GM13977 (cell line): ENCODE data around the gene MGMT.

Experiments
- DNase-seq: peaks from one replicate; pipeline ENCODE4 v3.0.0; 2012; ENCODE audit warnings: low spot score
- in situ Hi-C: fragments of 300-500 bp; cut with MboI; formaldehyde crosslinking; loops from one replicate; pipeline ENCODE4 v1.12.0; 2022; ENCODE audit warnings: low sequenced_read_pairs, low pct_unique_long_range_greater_than_20kb, mixed read lengths, inconsistent platforms; ENCODE audit not compliant: unreplicated experiment
- TF ChIP-seq, protein P1 (sequence below): IDR thresholded peaks from 2 replicates; pipeline ENCODE4 v1.5.1; 2012; ENCODE audit warnings: mild to moderate bottlenecking, control low read depth; ENCODE audit not compliant: insufficient read depth; ENCODE audit errors: extremely low read depth, missing control alignments

The MGMT gene

DNA sequence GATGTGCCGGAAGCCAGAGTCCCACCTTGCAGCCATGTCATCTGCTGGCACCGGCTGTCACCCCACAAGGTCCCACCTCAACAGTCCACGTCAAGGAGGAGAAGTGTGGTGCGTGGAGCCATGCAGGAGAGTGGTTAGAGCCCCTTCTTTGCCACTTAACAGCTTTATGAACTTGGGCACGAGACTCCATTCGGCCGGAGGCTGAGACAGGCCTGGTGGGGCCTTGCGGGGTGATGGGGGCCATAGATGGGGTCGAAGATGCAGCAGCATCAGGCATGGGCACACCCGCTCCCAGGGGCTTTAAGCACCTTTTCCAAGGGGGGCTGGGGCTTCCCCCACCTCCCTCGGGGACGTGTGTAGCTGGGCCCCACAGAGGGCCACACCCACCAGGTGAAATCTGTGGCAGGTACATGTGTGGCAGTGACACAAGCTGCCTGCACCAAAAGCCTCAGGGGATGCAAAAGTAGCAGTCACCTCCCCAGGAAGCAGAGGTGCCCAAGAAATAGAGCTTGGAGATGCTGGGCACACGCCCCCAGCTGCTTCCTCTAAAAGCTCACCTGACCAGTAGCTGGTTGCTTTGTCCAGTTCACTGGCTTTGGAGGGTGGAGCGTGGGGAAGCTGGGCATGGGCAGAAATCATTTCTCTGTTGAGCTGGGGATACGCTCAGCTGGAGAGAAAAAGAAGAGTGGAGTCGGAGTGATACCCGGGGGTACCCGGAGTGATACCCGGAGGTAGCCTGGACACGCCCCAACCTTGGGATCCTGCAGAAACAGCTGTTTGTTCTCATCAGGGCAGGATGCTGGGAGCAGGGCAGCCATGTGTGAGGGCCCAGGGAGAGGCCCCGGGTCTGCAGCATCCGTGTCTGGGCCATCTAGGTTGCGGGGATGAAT is 297.2 kb downstream of the MGMT start:
- DNase-seq = no peak
- in situ Hi-C loops = no loop called here
- TF ChIP-seq, protein P1, sequence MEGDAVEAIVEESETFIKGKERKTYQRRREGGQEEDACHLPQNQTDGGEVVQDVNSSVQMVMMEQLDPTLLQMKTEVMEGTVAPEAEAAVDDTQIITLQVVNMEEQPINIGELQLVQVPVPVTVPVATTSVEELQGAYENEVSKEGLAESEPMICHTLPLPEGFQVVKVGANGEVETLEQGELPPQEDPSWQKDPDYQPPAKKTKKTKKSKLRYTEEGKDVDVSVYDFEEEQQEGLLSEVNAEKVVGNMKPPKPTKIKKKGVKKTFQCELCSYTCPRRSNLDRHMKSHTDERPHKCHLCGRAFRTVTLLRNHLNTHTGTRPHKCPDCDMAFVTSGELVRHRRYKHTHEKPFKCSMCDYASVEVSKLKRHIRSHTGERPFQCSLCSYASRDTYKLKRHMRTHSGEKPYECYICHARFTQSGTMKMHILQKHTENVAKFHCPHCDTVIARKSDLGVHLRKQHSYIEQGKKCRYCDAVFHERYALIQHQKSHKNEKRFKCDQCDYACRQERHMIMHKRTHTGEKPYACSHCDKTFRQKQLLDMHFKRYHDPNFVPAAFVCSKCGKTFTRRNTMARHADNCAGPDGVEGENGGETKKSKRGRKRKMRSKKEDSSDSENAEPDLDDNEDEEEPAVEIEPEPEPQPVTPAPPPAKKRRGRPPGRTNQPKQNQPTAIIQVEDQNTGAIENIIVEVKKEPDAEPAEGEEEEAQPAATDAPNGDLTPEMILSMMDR = no peak

DNA sequence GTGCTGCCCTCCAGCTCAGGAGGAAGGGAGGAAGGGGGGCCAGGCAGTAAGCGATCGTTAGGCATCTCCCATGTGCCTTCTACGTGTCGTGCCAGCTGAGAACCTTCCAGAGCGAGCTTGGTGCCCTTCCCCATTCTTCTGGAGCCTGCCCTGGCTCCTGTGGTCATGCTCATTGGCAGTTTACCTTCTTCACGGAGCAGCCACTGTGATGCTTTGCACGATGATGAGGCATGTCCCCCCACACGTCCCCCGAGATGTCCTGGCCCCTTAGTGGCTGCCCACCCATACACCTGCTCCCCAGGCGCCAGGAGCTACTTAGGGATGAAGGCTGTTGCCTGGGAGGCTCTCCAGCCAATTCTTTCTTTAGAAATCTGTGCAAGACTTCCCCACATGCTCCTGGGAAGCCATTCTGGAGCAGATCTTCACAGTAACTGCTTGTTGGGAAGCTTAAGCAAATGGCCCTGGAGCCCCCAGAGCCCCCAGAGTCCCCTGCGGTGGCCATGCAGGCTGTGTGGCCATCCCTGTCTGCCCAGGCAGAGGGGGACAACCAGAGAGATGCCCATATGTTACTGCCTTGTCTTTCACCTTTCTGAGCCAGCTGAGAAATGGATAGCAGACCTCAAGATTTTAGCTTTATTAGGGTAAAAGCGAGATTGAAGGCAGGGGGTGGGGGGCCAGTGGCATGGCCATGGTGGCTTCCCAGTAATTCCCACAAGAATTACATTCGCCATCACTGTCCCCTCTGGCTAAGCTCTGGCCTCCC is 298.0 kb downstream of the MGMT start:
- DNase-seq = no peak
- TF ChIP-seq, protein P1 = no peak
- in situ Hi-C loops = no loop called here

DNA sequence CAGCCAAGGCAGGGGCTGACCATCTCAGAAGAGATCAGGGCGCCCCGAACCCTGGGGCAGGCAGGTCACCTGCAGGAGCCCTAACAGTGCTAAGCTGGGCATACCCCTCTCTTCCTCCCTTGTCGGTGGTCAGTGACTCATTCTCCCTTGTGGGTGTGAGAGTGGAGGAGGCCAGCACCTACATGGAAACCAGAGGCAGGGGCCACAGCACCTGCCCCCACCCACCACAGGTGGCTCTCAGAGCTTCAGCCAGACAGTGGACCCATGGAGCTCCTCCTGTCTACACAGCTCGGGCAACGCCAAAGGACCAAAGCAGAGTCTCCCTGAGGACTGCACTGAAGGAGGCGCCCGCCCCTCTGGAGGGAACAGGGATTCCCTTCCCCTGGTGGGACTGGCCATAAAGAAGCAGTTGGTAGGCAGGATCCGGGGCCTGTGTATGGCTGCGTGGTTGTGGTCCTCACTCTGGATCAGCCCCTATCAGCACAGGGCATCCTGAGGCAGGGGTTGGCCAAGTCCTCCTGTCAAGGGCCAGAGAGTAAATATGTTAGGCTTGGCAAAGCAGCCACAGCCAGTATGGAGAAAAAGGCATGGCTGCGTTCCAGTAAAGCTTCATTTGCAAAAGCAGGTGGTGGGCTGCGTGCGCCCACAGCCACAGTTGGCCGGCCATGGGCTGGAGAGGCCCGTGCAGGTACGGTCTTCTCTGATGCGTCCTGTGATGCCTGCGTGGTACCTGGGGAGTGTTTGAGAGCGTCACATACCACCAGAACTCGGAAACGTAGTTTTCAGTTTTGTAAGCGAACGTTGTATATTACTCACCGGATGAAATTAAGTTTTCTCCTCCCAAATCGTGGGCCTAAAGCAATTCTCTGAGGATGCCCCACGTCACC is 298.9 kb downstream of the MGMT start:
- no peak for DNase-seq
- in situ Hi-C loops = no loop called here
- TF ChIP-seq, protein P1 = no peak

DNA sequence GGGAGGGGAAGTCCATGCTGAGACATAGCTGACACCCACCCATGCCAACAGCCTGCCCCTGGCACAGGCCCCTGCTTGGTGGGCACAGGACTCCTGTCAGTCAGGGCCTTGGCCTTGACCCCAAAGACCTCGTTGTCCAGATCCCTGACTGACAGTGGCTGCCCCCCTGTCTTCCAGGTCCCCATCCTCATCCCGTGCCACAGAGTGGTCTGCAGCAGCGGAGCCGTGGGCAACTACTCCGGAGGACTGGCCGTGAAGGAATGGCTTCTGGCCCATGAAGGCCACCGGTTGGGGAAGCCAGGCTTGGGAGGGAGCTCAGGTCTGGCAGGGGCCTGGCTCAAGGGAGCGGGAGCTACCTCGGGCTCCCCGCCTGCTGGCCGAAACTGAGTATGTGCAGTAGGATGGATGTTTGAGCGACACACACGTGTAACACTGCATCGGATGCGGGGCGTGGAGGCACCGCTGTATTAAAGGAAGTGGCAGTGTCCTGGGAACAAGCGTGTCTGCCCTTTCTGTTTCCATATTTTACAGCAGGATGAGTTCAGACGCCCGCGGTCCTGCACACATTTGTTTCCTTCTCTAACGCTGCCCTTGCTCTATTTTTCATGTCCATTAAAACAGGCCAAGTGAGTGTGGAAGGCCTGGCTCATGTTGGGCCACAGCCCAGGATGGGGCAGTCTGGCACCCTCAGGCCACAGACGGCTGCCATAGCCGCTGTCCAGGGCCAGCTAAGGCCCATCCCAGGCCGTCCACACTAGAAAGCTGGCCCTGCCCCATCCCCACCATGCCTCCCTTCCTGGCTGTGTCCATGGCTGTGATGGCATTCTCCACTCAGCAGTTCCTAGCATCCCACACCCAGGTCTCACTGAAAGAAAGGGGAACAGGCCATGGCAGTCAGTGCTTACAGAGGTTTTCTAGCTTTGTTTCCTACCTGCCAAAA is 299.8 kb downstream of the MGMT start:
- TF ChIP-seq, protein P1 = no peak
- DNase-seq = no peak
- in situ Hi-C loops = no loop called here

DNA sequence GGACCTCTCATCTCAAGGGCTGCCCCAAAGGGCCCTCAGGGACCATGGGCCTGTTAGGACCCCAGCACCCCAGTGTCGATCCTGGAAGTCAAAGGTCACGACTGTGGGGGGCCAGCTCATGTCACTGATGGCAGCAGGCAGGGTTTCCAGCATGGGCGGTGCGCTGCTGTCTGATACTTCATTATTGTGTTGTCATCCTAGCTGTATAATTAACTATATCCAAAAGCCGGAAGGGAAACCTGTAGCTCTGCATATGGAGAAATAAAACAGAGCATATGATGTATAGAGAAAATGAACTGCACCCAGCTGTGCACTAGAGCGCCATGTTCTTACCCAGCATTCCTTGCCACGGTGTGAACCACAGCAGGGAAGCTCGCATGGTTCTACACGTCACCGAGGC is 300.7 kb downstream of the MGMT start:
- TF ChIP-seq, protein P1 = no peak
- DNase-seq = no peak
- in situ Hi-C loops = no loop called here
